Fibroblast of pulmonary artery (primary cell): ENCODE data around the gene RAB14.

Experiments
- DNase-seq: peaks from one replicate; pipeline ENCODE4 v3.0.0-alpha.2; 2010; ENCODE audit warnings: low read depth
- H3K4me3 ChIP-seq: replicated peaks from 2 replicates; pipeline ENCODE4 v1.5.1; 2011; ENCODE audit warnings: low read depth, mild to moderate bottlenecking, control low read depth, low read length, moderate library complexity
- CTCF ChIP-seq: IDR thresholded peaks from 2 replicates; pipeline ENCODE4 v1.5.1; 2011; ENCODE audit warnings: mild to moderate bottlenecking, control low read depth, low read length, inconsistent platforms; ENCODE audit errors: missing control alignments

The RAB14 gene

DNA sequence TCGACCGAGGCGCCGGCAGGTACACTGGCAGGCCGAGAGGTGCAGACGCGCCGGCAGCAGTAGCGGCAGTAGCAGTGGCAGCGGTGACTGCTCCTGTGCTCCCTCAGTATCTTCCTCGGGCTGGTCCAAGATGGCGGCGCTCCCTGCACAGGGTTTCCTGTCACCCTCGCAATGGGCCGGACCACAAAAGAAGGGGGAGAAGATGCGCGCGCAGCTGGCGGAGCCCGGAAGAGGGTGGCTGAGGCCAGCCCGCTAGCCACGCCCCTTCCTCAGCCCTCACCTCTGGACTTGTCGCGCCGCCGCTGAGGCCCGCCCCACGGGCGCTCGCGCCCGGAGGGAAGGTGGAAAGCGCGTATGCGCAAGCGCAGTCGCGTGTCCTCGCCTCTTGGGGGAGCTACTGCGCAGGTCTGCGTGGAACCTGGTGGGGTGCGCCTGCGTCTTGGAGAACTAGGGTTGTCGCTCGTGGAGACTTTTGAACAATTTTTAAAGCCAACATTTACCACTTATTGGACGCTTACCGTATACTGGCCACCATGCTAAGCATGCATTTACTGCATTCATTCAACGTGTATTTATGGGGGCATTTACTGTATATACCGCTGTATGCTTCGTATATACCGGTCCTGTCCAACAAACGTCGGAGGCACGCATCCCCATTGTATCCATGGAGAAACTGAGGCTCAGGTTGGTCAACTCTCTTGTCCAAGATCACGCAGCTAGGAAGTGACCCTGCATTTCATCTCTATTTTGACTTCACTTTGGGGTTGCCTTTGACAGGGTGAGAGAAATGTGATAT lies at the start of gene RAB14:
Gene RAB14 (minus strand): TSS at position 132 of the 796 bp plus-strand sequence. CDS start 8,457 bp downstream, outside the sequence.
- peak within 1 kb of the TSS; percentile 70 for H3K4me3 ChIP-seq
- DNase-seq: peak; percentile 98
- TF ChIP-seq CTCF: peak; percentile 48

GRCh38 chr9:121249563-121249962 lies 47.9 kb upstream of the RAB14 start:
- TF ChIP-seq CTCF: no peak
- H3K4me3 ChIP-seq: no peak overlapping the region
- no peak for DNase-seq

- peak; percentile 96 for DNase-seq
- TF ChIP-seq CTCF: no peak
- H3K4me3 ChIP-seq: no peak overlapping the region
These were observed 45.3 kb upstream of the RAB14 start for GRCh38 chr9:121246821-121247561.

DNA sequence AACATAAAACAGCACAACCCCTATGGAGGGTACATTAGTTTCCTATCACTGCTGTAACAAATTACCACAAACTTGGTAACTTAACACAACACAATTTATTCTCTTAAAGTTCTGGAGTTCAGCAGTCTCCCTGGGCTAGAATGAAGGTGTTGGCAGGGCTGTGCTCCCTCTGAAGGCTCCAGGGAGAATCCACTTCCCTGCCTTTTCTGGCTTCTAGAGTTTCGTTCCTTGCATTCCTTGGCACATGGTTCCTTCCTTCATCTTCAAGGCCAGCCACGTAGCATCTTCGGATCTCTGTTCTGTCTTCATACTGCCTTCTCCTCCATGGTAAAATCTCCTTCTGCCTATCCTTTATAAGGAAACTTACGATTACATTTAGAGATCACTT lies 41.3 kb upstream of the RAB14 start:
- no peak overlapping the region for H3K4me3 ChIP-seq
- TF ChIP-seq CTCF: no peak
- DNase-seq: no peak

GRCh38 chr9:121242219-121242958 lies 40.7 kb upstream of the RAB14 start:
- peak; percentile 39 for DNase-seq
- no peak overlapping the region for H3K4me3 ChIP-seq
- TF ChIP-seq CTCF: no peak

- TF ChIP-seq CTCF: no peak
- no peak for DNase-seq
- no peak overlapping the region for H3K4me3 ChIP-seq
These were observed 38.9 kb upstream of the RAB14 start for GRCh38 chr9:121240472-121241135.
